ENCODE data around the gene ATP2A1.
A peak's percentile ranks its signal among the peaks of the same experiment; 100 is the strongest.

The ATP2A1 gene

GRCh38 chr16:28865722-28866453, 12.4 kb upstream of the ATP2A1 start:
- H3K27ac ChIP-seq (ENCODE audit: extremely low read depth, low read depth, low read length): no peak overlapping the region
- ChIA-PET POLR2A (interaction anchor here (3.7 to 5.9 kb wide), 2 partner anchors 10 to 20 kb away, joined by 13 to 72 read pairs; partner anchors contain the start of gene TUFM), CTCF (interaction anchor here (2.2 to 3.1 kb wide), 2 partner anchors 8 to 79 kb away, joined by 11 to 14 read pairs; no protein-coding TSS in a partner anchor)
- H3K4me1 ChIP-seq (ENCODE audit: control insufficient read depth, insufficient read depth, low read length): no peaks in the 10 kb centered on the region; the same call in 1 of the 2 replicates
- peaks cover 17 to 49% of the 10 kb centered on the region in 2 experiments; a peak in 2 of 3 replicates for H3K36me3 ChIP-seq (ENCODE audit: control insufficient read depth in 2 of 2, insufficient read depth in 1 of 2, low read length in 2 of 2)
- no peaks in the 10 kb centered on the region for H3K9me3 ChIP-seq (ENCODE audit: control insufficient read depth, insufficient read depth, low read depth, low read length)
- TF ChIP-seq ZNF2 (tag by site-specific recombination; IDR thresholded peaks at IDR 0.05) (no peak), EGR2 (tag by site-specific recombination; IDR thresholded peaks at IDR 0.05; ENCODE audit: low read depth) (peak; percentile 26; the same call in 1 of the 2 replicates)
- H3K4me3 ChIP-seq (ENCODE audit: low read depth, low read length): no peak overlapping the region

- no peak overlapping the region for H3K27ac ChIP-seq (ENCODE audit: extremely low read depth, low read depth, low read length)
- CTCF ChIA-PET: no interaction called here
- POLR2A ChIA-PET: interaction anchor here (5.9 kb wide), 1 partner anchor 20 kb away, joined by 72 read pairs; the partner anchor contains the start of gene TUFM
- TF ChIP-seq ZNF777 (tag by site-specific recombination; IDR thresholded peaks at IDR 0.05; ENCODE audit: borderline replicate concordance) (no peak), MEIS1 (CRISPR knock-in tag; IDR thresholded peaks at IDR 0.05; ENCODE audit: borderline replicate concordance) (no peak), ZBTB1 (tag by site-specific recombination; IDR thresholded peaks at IDR 0.05) (no peak), TCF7L2 (IDR thresholded peaks at IDR 0.05; ENCODE audit: borderline replicate concordance, low read depth, low read length) (no peak), ZBTB10 (tag by site-specific recombination; IDR thresholded peaks at IDR 0.05) (no peak), SCRT1 (tag by site-specific recombination; IDR thresholded peaks at IDR 0.05; ENCODE audit: borderline replicate concordance) (no peak), ZNF26 (tag by site-specific recombination; IDR thresholded peaks at IDR 0.05) (no peak), ZNF555 (tag by site-specific recombination; conservative IDR thresholded peaks at IDR 0.05) (no peak), ZNF239 (tag by site-specific recombination; IDR thresholded peaks at IDR 0.05) (no peak), PATZ1 (tag by site-specific recombination; IDR thresholded peaks at IDR 0.05) (no peak), ZNF157 (tag by site-specific recombination; IDR thresholded peaks at IDR 0.05) (no peak), ZNF639 (tag by site-specific recombination; IDR thresholded peaks at IDR 0.05) (no peak), ZNF521 (tag by site-specific recombination; IDR thresholded peaks at IDR 0.05) (no peak), BCL11B (tag by site-specific recombination; IDR thresholded peaks at IDR 0.05; ENCODE audit: low read depth) (no peak), ZNF335 (tag by site-specific recombination; conservative IDR thresholded peaks at IDR 0.05) (no peak), ZNF501 (tag by site-specific recombination; IDR thresholded peaks at IDR 0.05) (no peak), ZNF112 (tag by site-specific recombination; IDR thresholded peaks at IDR 0.05) (no peak)
- peaks cover 17 to 54% of the 10 kb centered on the region in 2 experiments; a peak in 2 of 3 replicates for H3K36me3 ChIP-seq (ENCODE audit: control insufficient read depth in 2 of 2, insufficient read depth in 1 of 2, low read length in 2 of 2)
- no peaks in the 10 kb centered on the region for H3K9me3 ChIP-seq (ENCODE audit: control insufficient read depth, insufficient read depth, low read depth, low read length)
- no peaks in the 10 kb centered on the region; the same call in 1 of the 2 replicates for H3K4me1 ChIP-seq (ENCODE audit: control insufficient read depth, insufficient read depth, low read length)
- no peak overlapping the region for H3K4me3 ChIP-seq (ENCODE audit: low read depth, low read length)
Observed at GRCh38 chr16:28866454-28866804, 11.9 kb upstream of the ATP2A1 start.
